ENCODE results near the gene CCDC27.

Gene CCDC27

DNA sequence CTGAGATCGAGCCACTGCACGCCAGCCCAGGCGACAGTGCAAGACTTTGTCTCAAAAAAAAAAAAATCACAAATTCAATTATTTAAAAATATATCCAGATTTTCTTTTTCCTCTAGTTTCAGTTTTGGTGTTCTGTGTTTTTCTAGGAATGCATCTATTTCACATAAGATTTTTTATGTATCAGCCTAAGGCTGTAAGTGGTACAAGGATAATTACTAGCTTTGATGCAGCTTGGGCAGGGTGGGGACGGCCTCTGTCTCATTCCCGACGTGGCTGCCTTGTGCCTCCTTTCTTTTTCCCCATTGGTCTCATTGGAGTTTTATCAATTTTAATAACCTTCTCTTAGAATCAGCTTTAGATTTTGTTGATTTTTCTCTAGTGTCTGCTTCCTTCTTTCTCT, 6.9 kb downstream of the CCDC27 start:
- no peak for DNase-seq (ENCODE audit: low read depth in 2 of 2)

DNA sequence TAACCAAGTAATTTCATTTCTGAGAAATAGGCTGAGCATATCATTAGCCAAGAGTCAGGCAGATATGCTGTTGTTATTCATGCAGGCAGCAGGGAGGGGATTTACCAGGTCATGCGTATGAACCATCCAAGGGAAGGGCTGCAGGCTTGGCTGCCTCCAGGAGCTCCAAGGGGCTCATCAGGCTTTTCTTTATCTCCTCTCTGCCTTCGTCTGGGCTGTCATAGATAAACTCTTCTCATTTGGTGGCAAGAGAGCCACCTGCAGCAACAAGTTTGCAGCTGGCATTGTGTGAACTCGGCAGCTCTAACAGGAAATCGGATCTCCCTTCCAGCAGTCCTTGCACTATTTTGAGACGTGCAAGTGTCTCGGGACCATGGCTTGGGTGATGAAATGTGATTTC, 7.5 kb downstream of the CCDC27 start:
- no peak for DNase-seq (ENCODE audit: low read depth in 2 of 2)

DNA sequence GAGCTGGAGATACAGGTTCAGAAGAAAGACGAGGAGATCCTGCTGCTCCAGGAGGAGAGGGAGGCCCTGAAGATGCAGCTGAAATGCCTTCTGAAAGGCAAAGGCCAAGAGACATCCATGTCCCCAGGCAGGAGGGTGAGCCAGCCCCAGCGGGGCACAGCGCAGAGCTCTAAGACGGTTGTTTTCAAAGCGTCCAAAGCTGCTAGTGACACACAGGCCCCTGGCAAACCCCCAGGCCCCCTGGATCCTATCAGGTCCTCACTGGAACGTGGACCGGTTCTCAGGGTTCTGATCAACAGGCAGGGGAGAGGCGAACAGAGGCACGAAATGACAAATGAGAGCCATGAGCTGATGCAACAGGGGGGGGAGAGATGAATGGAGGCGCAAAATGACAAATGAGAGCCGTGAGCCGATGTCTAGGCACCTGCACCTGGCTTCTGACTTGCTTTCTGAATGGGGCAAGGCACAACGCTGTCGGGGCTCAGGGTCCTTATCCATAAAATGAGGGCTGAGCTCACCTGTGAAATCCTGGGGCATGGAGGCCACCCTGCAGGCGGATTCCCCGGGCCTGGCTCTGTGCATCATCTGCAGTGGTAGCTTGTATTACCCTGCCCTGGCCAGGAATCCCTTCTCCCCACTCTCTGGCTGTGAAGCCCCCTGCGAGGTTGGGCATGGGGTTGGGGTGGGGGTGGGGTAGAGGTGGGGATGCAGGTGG, 9.2 kb downstream of the CCDC27 start:
- DNase-seq (ENCODE audit: low read depth in 2 of 2) = no peak

DNA sequence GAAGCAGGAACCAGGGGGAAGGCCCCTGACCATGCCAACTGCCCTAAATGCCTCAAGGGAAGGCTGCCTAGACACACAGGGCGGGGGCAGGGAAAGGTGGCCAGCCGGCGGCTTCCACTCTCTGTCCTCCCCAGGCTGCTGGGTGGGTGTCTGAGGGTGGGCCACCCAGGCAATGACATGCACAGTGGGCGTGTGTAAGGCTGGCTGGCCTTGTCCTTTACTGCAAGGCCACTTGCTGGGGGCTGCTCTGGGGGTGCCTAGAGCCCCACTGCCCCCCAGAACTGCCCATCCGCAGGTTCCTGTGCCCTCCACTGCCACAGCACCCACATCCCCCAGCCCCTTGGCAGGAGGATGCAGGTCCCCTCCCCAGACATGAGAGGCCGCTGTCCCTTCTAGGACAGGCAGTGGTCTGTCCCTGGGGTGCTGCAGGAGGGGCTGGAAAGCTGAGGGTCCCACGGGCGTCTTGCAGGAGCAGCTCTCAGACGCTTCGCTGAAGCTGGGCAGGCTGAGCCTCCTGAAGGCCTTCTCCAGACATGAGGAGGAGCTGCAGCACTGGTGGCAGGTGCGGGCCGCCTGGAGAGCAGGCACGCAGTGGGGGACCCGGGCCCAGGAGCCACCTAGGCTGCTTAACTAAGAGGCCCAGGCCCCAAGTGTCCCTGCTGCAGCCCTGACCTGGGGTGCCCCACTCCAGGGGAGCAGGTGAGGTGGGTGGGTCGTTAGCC, 10.1 kb downstream of the CCDC27 start:
- DNase-seq (ENCODE audit: low read depth in 2 of 2) = no peak

DNA sequence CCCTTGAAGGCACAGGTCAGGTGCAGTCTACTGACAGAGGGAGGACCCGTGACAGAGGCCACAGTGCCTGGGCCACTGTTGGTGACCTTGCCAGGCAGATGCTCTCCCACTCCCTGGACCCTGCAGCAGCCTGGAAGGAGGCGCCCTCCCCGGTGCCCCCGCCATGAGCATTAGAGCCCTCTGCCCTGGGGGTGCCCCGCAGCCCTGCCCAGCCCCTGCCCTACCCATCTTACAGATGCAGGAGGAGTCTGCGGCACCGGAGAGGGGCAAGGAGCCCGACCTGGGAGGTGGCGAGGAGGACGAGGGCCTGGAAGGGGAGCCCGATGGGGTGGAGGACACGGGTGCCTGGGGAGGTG, 10.6 kb downstream of the CCDC27 start:
- DNase-seq (ENCODE audit: low read depth in 2 of 2) = no peak

DNA sequence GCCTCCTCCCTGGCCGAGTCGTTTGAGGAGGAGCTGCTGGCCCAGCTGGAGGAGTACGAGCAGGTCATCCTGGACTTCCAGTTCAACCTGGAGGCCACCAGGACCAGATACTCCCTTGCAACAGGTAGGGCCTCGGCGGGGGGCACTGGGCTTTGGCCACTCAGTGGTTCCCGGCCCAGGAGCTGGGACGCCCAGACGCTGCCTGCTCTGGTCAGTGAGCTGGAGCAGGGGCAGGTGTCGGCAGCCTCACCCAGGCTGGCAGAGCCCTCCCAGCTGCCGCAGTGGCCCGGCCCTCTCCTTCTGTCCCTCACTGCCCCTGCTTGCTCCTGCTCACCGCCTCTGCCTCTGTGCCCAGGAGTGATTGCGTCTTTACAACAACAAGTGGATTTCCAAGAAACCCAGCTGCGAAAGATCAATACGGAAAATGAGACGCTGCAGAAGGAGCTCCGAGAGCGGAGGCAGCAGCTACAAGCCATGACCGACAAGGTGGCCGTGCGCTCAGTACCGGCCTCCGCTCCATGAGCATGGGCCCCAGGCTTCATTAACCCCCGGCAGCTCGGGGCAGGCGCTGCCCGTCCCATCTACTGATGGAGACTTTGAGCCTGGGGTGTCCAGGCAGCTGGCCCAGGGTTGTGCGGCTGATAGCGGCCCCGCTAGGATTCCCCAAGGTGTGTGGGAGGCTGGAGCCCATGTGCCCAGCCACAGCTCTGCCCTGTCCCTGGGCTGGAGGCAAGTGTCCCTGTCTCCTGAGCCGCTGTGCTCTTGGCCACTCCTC, 11.3 kb downstream of the CCDC27 start:
- DNase-seq (ENCODE audit: low read depth in 2 of 2) = no peak

DNA sequence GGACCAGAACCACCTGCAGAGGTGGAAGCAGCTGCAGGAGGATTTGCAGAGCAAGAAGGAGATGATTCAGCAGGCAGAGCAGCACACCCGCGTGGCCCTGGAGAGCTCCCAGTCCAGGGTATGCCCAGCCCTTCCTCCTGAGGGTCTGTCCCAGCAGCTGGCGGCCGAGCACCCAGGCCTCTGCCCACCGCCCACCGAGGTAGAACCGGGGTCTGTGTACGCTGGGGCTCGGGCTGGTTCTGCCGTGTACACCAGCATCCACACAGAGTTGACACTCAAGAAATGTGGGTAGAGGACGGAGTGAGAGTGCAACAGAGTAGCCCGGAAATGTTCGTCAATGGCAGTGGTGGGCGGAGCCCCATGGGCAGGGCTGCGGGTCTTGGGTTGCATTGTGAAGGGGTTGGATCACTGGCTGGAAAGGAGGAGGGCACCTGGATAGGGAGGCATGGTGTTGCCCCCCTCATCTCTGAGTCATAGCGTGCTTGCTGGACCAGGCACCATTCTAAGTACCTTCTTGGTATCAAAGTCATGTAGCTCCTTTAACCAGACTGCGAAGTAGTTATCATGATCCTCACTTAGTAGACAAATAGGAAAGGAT, 15.2 kb downstream of the CCDC27 start:
- no peak for DNase-seq (ENCODE audit: low read depth in 2 of 2)

DNA sequence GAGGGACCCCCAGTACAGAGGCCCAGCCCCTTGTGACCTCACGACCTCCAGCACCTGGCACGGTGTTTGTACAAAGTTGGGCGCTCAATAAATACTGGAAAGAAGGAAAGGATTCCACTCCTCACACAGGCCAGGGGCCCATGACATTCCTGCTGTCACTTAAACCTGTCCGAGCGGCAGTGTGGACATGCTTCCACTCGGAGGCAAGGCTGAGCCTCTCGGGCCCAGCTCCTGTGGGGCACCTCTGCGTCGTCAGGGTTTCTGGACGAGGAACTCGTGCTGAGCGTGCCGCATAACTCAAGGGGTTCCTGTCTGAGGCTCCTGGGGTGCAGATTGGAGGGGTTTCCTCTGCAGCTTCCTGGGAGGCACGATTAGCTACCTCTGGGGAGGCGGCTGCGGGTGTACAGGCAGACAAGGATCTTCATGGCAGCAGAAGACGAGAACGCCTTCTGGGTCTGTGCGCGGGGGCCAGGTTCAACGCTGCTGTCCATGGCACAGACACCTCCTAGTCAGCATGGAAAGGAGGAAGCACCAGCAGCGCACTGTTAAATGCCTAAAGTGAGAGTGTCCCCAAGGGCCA, 16.7 kb downstream of the CCDC27 start:
- DNase-seq (ENCODE audit: low read depth in 2 of 2) = no peak

DNA sequence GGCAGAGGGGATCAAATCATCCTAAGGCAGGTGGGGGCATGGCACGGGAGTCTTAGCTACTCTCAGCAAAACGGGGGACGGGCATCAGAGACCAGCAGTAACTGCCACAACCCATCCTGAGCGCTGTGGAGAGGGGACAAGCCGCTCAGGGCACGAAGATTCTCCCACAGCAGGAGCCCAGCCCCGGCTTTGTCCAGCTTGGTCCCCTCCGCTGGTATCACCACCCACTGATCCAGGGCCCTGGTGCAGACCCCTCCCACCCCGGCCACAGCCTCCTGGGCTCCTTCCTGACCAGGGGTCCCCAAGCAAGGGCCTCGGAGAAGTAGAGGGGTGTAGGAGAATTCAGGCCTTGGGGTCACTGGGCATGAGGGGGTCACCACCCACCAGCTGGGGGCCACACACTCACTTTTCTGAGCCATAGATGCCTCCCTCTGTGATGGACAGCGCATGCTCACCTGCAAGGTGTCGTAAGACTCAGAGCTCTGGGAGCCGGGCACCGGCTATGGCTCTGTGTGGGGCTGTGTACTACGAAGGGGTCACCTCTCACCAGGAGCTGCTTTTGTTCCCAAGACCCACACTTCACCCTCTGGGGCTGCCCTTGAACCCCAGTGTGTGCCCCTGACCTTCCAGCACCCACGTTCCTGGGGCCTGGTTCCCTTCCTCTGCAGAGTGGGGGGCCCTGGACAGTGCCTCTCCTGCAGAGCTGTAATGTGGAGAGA, 18.0 kb downstream of the CCDC27 start:
- no peak for DNase-seq (ENCODE audit: low read depth in 2 of 2)

DNA sequence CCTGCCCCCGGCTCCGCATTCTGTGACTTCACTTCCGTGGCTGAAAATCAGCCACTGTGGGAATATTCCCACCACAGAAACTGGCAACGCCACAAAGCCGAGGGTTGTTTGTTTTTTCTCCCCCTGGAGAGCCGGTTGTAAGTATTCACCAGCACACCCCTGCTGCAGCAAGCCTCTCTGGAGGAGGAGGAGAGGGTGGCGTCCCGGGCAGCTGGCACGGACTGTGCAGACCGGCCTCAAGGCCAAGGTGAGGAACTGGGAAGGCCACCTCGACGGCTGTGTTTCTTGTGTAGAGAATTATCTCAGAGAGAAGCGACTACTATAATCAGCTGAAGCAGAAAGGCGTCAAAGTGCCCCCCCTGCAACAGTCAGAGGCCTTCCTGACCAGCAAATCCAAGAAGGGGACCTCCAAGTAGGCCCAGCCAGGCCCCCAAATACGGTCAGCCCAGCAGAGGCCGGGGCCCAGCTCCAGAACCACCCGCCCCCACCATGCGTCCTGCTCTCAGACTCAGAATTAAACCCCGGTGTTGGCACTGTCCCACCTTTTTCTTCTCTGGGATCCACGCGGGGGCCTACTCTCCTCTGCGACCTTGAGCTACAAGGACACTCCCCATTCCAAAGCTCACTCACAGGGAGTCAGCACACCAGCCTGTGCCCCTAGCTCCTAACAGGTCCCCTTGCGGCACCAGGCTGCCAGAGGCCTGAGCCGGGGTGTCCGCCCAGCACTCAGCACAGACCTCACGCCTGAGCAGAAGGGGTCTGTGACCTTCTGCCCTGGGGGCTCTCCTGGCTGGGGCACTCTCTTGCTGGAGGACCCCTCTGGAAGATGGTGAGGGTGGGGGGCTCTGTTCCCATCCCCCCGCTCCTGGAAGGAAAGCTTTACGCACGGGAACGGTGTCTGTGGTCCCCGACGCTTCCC, 19.1 kb downstream of the CCDC27 start:
- DNase-seq (ENCODE audit: low read depth in 2 of 2) = no peak

DNA sequence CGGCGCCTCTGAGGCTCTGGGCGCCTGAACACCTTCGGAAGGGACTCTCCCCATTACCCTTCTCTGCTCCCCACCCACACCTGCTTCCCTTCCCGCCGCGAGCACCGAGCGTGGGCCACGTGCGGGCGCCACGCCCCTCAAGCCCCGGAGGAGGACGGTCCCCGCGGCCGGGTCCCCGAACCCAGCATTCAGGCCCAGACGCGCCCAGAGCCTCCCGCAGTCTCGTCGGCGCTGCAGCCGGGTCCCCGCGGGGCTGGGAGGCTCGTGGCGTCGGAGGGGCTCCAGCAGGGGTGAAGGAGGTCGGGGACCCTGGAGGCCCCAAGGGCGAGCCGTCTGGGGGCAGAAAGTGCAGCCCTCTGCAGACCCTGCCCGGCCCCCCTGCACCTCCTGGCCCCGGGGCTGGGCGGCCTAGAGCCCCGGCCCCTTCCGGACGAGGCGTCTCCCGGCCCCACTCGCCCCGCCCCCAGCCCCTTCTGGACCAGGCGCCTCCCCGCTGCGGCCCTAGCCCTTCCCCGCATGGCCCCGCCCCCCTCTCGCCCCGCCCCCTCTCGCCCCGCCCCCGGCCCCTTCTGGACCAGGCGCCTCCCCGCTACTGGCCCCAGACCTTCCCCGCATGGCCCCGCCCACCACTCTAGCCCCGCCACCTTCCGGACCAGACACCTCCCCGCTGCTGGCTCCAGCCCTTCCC, 19.9 kb downstream of the CCDC27 start:
- peak; percentile 60 to 63 for DNase-seq (ENCODE audit: low read depth in 2 of 2)

DNA sequence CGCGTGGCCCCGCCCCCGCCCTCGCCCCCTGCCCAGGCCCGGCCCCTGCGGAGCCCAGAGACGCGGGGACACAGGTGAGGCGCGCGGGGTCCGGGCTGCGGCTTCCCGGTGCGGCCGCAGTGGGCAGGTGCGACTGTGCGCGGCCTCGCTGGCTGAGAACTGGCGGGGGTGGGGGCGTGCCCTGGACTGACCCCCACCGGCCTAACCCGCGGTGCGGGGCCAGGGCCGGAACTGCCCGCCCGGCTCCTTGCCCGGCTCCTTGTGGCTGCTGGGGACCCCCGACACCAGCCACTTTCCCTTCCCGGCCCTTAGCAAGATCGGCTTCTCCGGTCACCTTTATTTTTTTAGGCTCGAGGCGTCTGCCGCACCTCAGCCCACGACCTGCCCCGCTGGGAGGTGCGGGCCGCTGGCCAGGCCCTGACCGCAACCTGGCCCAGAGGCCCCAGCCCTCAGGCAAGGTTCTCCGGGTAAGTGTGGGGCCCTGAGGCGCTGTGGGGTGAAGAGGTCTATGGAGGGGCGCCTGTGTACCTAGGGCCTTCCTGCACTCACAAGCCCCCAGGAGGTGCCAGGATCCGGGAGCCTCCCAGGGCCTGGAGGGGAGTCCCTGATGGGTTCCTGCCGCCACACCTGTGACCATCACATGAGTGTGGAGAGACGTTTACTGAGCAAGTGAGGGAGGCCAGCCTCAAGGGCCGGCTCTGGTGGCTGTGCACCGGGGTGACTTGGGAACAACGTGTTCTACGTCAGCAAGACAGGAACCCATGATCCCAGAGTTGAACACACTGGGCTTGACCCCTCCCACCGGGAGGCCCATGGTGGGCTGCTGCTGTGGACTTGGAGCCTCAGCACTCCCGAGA, 20.7 kb downstream of the CCDC27 start, which contains the start of gene SMIM1:
Gene SMIM1, plus strand, starts transcription at position 35 of the 857 bp plus-strand sequence. CDS start 2,625 bp downstream, outside the sequence.
- no peak for DNase-seq (ENCODE audit: low read depth in 2 of 2)

DNA sequence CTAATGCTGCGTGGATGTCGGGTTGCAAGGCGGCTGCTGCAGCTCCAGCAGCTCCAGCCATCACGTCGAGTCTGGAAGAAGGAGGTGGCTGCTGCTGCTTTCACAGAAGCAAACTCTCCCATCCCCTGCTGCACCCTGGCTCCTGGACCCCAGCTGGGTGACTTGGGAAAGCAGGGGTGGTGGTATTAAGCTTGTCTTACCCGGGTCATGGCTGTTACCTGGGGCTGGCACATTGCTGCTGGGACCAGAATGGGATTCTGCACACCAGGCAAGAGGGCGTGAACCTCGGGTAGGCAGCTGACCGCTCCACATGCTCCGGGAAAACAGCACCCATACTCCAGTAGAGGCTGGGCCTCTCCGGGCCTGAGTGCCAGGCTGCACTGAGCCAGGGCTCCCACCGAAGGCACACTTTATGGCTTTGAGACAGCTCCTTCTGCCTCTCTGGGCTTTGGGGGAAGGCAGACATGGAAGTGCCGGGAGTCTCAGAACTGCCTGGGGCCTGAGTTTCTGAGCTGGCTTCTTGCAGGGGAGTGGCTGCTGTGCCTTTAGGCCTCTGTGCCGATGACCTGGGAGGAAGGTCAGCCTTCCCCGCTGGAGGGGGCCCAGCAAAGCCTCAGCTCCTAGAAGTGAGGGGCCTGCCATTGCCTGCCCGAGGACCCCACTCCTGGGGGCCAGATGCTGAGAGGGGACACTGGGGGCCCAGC, 21.5 kb downstream of the CCDC27 start:
- no peak for DNase-seq (ENCODE audit: low read depth in 2 of 2)

DNA sequence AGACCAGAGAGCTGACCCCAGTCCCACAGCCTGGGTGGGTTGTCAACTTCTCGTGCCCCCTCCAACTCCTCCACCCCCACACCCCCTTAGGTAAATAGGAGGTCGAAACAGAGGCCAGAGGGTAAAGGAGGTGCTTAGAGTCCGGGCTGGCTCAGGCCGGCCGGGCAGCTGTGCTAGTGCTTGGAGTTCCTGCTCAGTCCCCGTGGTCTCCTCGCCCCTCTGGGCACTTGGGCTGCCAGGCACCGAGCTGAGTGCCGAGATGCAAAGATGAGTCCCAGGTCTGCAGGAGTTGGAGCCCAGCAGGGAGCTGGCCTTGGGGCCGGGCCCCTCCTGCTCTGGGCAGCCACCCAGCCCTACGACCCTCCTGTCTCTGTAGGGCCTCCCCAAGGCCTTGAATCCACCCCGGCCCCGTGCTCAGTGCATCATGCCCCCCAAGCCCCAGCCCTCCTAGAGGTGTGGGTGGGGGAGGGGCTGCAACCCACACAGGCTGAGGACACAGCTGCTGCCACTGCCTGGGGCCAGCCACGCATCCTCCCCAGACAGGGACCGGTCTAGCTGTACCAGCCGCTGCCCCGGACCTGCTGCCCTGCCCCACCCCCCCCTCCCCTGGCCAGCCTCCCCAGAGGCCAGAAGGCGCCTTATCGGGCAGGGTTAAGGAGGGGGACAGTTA, 22.2 kb downstream of the CCDC27 start:
- no peak for DNase-seq (ENCODE audit: low read depth in 2 of 2)

DNA sequence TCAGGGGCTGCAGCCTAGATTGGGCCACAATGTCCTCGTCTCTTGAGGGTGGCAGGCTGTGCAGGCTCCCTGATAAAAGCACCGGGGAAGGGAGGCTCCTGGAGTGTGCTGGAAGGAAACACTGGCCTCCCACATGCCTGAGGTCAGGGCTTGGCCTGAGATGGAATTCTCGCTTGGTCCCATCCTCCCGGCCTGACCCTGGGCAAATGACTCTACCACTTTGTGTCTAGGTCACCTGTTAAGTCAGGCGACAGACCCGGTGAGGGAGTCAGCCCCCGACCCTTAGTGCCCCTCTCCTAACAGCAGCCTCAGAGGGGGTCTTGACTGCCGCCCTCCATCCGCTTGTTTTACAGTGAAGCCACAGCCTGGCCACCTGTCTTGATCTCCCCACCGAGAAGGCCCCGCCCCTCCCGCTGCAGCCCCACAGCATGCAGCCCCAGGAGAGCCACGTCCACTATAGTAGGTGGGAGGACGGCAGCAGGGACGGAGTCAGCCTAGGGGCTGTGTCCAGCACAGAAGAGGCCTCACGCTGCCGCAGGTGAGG, 22.8 kb downstream of the CCDC27 start:
- no peak for DNase-seq (ENCODE audit: low read depth in 2 of 2)

DNA sequence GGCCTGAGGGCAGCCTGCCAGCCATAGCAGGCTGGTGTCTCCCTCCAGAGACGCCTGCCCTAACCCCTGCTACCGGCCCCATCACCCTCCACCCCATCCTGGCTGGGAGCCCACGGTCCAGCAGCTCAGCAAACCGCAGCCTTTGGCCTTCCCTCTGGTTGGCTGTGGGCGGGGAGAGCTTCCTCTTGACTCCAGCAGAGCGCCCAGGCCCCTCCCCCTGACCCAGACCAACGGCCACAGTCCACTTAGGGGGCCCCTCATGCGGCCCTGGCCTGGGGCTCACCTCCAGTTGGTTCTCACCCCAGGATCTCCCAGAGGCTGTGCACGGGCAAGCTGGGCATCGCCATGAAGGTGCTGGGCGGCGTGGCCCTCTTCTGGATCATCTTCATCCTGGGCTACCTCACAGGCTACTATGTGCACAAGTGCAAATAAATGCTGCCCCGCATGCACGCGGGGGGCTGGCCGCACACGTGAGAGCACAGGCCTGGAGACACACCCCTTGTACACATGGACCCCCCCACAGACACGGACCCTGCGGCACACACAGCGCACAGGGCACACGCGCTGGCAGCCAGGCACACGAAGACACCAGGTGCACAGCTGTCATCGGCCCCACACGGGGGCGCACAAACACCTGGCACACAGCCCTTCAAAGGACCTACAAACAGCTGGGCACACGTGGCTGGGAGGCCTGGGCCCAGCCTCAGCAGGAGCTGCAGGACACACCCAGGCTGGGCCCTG, 23.4 kb downstream of the CCDC27 start:
- DNase-seq (ENCODE audit: low read depth in 2 of 2) = no peak

Measured in stimulated activated CD8-positive, alpha-beta memory T cell treated with anti-CD3 and anti-CD28 coated beads, Interleukin-15, amount 100 ng/mL, for 4 hours (primary cell).